Liver (tissue), 10 donors: ENCODE data around the gene SIGLEC6. TPM values are rescaled to one million over a fixed set of nuclear protein-coding genes. Genes with fewer than 3 reads are reported as not detected.

Source experiments
- DNase-seq: peaks from one replicate; pipeline ENCODE4 v3.0.0-alpha.2; 2017; ENCODE audit warnings: low spot score
- H3K27ac ChIP-seq, 2 donors: one replicate each; pipeline ENCODE4 v1.7.0; 2013; ENCODE audit warnings: inconsistent platforms in 2 of 2, low read length in 2 of 2, control low read depth in 1 of 2, low read depth in 1 of 2, mild to moderate bottlenecking in 1 of 2
- H3K27me3 ChIP-seq, 4 donors: one replicate each; pipeline versions ENCODE4 v1.6.1 to v1.7.0; 2013; ENCODE audit warnings: low read length in 3 of 4, inconsistent platforms in 1 of 4, mild to moderate bottlenecking in 1 of 4, moderate library complexity in 1 of 4; ENCODE audit not compliant: control insufficient read depth in 4 of 4, insufficient read depth in 4 of 4
- H3K36me3 ChIP-seq, 4 donors: one replicate each; pipeline versions ENCODE4 v1.6.1 to v1.7.0; 2013; ENCODE audit warnings: low read length in 3 of 4, mild to moderate bottlenecking in 3 of 4, low read depth in 1 of 4, moderate library complexity in 1 of 4; ENCODE audit not compliant: control insufficient read depth in 4 of 4, insufficient read depth in 3 of 4
- H3K4me1 ChIP-seq, 4 donors: one replicate each; pipeline versions ENCODE4 v1.6.1 to v1.7.0; 2013; ENCODE audit warnings: low read length in 3 of 4, mild to moderate bottlenecking in 3 of 4, moderate library complexity in 1 of 4; ENCODE audit not compliant: control insufficient read depth in 4 of 4, insufficient read depth in 4 of 4
- H3K4me3 ChIP-seq, 3 donors: one replicate each; pipeline versions ENCODE4 v1.6.1 to v1.7.0; 2013; ENCODE audit warnings: low read length in 3 of 3, control low read depth in 1 of 3, low read depth in 1 of 3, mild to moderate bottlenecking in 1 of 3
- H3K9ac ChIP-seq, 2 donors: one replicate each; pipeline ENCODE4 v1.7.0; 2013; ENCODE audit warnings: low read length in 2 of 2, mild to moderate bottlenecking in 2 of 2, moderate library complexity in 2 of 2, control low read depth in 1 of 2, low read depth in 1 of 2
- H3K9me3 ChIP-seq, 4 donors: one replicate each; pipeline versions ENCODE4 v1.6.1 to v1.7.0; 2013; ENCODE audit warnings: low read length in 3 of 4; ENCODE audit not compliant: control insufficient read depth in 4 of 4
- EGR1 ChIP-seq, 2 donors: IDR thresholded peaks; 2 replicates each; pipeline ENCODE4 v1.6.1; 2016 to 2018; ENCODE audit warnings: antibody characterized with exemption in 2 of 2, low read depth in 2 of 2
- FOXA1 ChIP-seq: IDR thresholded peaks from 2 replicates; pipeline ENCODE4 v1.6.1; 2016; ENCODE audit warnings: antibody characterized with exemption
- FOXA2 ChIP-seq: IDR thresholded peaks from 2 replicates; pipeline ENCODE4 v1.6.1; 2016; ENCODE audit warnings: antibody characterized with exemption
- GABPA ChIP-seq, 2 donors: IDR thresholded peaks in 1 of 2; conservative IDR thresholded peaks in 1 of 2; 2 replicates each; pipeline ENCODE4 v1.6.1; 2016; ENCODE audit warnings: antibody characterized with exemption in 2 of 2, mild to moderate bottlenecking in 1 of 2, moderate library complexity in 1 of 2
- HNF4A ChIP-seq, 2 donors: conservative IDR thresholded peaks; 2 replicates each; pipeline ENCODE4 v1.6.1; 2016; ENCODE audit warnings: antibody characterized with exemption in 2 of 2, mild to moderate bottlenecking in 2 of 2
- RAD21 ChIP-seq, 2 donors: IDR thresholded peaks; 2 replicates each; pipeline ENCODE4 v1.6.1; 2016; ENCODE audit warnings: antibody characterized with exemption in 2 of 2, mild to moderate bottlenecking in 2 of 2
- SP1 ChIP-seq: IDR thresholded peaks from 2 replicates; pipeline ENCODE4 v1.6.1; 2018; ENCODE audit warnings: antibody characterized with exemption, mild to moderate bottlenecking
- TAF1 ChIP-seq: conservative IDR thresholded peaks from 2 replicates; pipeline ENCODE4 v1.6.1; 2016; ENCODE audit warnings: antibody characterized with exemption, mild to moderate bottlenecking
- YY1 ChIP-seq: IDR thresholded peaks from 2 replicates; pipeline ENCODE4 v1.6.1; 2016; ENCODE audit warnings: antibody characterized with exemption, mild to moderate bottlenecking
- WGBS: extraction: QIAGEN DNeasy Blood & Tissue Kit; methylation state at CpG from one replicate; pipeline ENCODE4 v1.1.7; 2013; 5-methylcytosine and 5-hydroxymethylcytosine counted together
- polyA plus RNA-seq, 2 donors: library from polyadenylated mRNA; stranded (reverse) in 1 of 2; unstranded in 1 of 2; fragments of 200-250 nt in 1 of 2; fragments of >200 nt in 1 of 2; fragmentation: Nextera tagmentation in 1 of 2; extraction: Ambion mirVana in 1 of 2; gene quantifications; one replicate each; pipeline versions ENCODE4 v1.2.1 to v1.2.3, GENCODE V29; 2013 to 2015
- small RNA-seq: library from RNA; depleted of rRNA; stranded (forward); fragments of <200 nt; gene quantifications from one replicate; pipeline ENCODE3, GENCODE V24; 2014
- total RNA-seq, 2 donors: library from RNA; depleted of rRNA; stranded (reverse); fragments of >200 nt; gene quantifications; one replicate each; pipeline ENCODE4 v1.2.3, GENCODE V29; 2014
- TF ChIP-seq, protein P1 (sequence below): IDR thresholded peaks from 2 replicates; pipeline ENCODE4 v1.6.1; 2016; ENCODE audit warnings: antibody characterized with exemption
- TF ChIP-seq, protein P2 (sequence below): IDR thresholded peaks from 2 replicates; pipeline ENCODE4 v1.6.1; 2016; ENCODE audit warnings: antibody characterized with exemption
- TF ChIP-seq, protein P3 (sequence below): fragments of 150-350 bp; IDR thresholded peaks from 2 replicates; pipeline ENCODE4 v1.5.1; 2017; ENCODE audit warnings: improper control_type of control experiment, low read depth, low read length; ENCODE audit not compliant: missing input control
- donor health status: healthy.
- donor health status: healthy.
- donor health status: healthy.
- donor health status: healthy.
- donor health status: healthy.

The SIGLEC6 gene
- total and polyA plus RNA-seq, 4 donors = 0.08 to 0.47 (median 0.08) TPM; not detected in 1

DNA sequence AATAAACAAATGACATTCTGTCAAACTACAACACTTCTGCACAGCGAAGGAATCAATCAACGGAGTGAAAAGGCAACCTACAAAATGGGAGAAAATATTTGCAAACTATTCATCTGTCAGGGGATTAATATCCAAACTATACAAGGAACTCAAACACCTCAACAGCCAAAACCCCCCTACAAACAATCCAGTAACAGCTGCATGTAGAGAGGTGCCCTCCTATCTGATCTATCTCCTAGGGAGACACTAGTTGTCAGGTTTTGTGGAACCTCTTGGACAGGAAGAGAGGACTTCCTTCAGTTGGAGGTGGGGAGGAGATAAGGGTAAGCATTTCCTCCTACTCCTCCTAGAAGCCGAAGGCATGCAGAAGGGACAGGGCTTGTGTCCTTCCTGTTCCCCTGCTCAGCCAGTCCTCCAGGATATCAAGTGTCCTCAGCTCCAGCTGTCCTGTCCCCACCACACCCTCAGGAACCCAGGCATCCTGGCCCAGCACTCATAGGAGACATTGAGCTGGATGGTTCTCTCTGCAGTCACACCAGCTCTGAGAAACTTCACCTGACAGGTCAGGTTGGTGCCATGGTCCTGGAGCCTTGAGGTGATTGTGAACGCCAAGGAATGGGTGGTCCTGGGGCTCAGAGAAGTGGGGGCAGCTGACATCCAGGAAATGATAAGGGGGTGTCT is 63.5 kb downstream of the SIGLEC6 start:
- no peak for DNase-seq
- Histone ChIP-seq H3K27ac (no peak overlapping the region), H3K9ac (no peak overlapping the region), H3K4me1 (no peaks in the 10 kb centered on the region), H3K4me3 (no peak overlapping the region), H3K27me3 (no peaks in the 10 kb centered on the region), H3K9me3 (no peaks in the 10 kb centered on the region), H3K36me3 (no peaks in the 10 kb centered on the region)
- WGBS = 54% methylated on average over 4 of the region's 4 CpGs
- TF ChIP-seq RAD21 (IDR thresholded peaks at IDR 0.05) (no peak), GABPA (IDR thresholded peaks at IDR 0.05 in 1 of 2, conservative IDR thresholded peaks at IDR 0.05 in 1 of 2) (no peak), EGR1 (IDR thresholded peaks at IDR 0.05; ENCODE audit: low read depth in 2 of 2) (no peak), TAF1 (no peak), FOXA2 (no peak), SP1 (no peak), FOXA1 (no peak), HNF4A (conservative IDR thresholded peaks at IDR 0.05) (no peak), YY1 (no peak)
- TF ChIP-seq, protein P1, sequence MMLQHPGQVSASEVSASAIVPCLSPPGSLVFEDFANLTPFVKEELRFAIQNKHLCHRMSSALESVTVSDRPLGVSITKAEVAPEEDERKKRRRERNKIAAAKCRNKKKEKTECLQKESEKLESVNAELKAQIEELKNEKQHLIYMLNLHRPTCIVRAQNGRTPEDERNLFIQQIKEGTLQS = no peak
- TF ChIP-seq, protein P2, sequence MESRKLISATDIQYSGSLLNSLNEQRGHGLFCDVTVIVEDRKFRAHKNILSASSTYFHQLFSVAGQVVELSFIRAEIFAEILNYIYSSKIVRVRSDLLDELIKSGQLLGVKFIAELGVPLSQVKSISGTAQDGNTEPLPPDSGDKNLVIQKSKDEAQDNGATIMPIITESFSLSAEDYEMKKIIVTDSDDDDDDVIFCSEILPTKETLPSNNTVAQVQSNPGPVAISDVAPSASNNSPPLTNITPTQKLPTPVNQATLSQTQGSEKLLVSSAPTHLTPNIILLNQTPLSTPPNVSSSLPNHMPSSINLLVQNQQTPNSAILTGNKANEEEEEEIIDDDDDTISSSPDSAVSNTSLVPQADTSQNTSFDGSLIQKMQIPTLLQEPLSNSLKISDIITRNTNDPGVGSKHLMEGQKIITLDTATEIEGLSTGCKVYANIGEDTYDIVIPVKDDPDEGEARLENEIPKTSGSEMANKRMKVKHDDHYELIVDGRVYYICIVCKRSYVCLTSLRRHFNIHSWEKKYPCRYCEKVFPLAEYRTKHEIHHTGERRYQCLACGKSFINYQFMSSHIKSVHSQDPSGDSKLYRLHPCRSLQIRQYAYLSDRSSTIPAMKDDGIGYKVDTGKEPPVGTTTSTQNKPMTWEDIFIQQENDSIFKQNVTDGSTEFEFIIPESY = no peak
- TF ChIP-seq, protein P3, sequence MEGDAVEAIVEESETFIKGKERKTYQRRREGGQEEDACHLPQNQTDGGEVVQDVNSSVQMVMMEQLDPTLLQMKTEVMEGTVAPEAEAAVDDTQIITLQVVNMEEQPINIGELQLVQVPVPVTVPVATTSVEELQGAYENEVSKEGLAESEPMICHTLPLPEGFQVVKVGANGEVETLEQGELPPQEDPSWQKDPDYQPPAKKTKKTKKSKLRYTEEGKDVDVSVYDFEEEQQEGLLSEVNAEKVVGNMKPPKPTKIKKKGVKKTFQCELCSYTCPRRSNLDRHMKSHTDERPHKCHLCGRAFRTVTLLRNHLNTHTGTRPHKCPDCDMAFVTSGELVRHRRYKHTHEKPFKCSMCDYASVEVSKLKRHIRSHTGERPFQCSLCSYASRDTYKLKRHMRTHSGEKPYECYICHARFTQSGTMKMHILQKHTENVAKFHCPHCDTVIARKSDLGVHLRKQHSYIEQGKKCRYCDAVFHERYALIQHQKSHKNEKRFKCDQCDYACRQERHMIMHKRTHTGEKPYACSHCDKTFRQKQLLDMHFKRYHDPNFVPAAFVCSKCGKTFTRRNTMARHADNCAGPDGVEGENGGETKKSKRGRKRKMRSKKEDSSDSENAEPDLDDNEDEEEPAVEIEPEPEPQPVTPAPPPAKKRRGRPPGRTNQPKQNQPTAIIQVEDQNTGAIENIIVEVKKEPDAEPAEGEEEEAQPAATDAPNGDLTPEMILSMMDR = no peak

Small RNAs within 50 kb of the gene (small RNA-seq; reads per million reads assigned to genes)
- gene AC020914.3 = not detected

Other genes starting within 250 kb of the SIGLEC6 start
- gene IGLON5, start 220.0 kb downstream of the SIGLEC6 start, total RNA-seq = under 1 TPM in 1 of 2 donors, not detected in 1; 0.25 TPM
- under 1 TPM; 0.25 to 0.46 TPM for gene IGLON5, start 220.0 kb downstream of the SIGLEC6 start, polyA plus RNA-seq
- gene VSIG10L, start 189.5 kb downstream of the SIGLEC6 start, total RNA-seq = under 1 TPM; 0.75 to 0.92 TPM
- 1 to 10 TPM in 1 of 2 donors, under 1 TPM in 1; 0.60 to 1.8 TPM for gene VSIG10L, start 189.5 kb downstream of the SIGLEC6 start, polyA plus RNA-seq
- 100 to 1,000 TPM; 129 to 324 TPM for gene ETFB, start 165.3 kb downstream of the SIGLEC6 start, total RNA-seq
- 100 to 1,000 TPM; 610 to 713 TPM for gene ETFB, start 165.3 kb downstream of the SIGLEC6 start, polyA plus RNA-seq
- gene CLDND2, start 162.7 kb downstream of the SIGLEC6 start, total RNA-seq = not detected
- gene CLDND2, start 162.7 kb downstream of the SIGLEC6 start, polyA plus RNA-seq = 1 to 10 TPM in 1 of 2 donors, under 1 TPM in 1; 0.22 to 3.0 TPM
- gene NKG7, start 159.0 kb downstream of the SIGLEC6 start, total RNA-seq = 10 to 100 TPM in 1 of 2 donors, 1 to 10 TPM in 1; 2.0 to 13.6 TPM
- 1 to 10 TPM; 5.3 to 6.2 TPM for gene NKG7, start 159.0 kb downstream of the SIGLEC6 start, polyA plus RNA-seq
- gene LIM2, start 143.7 kb downstream of the SIGLEC6 start, total RNA-seq = not detected
- gene LIM2, start 143.7 kb downstream of the SIGLEC6 start, polyA plus RNA-seq = not detected
- under 1 TPM in 1 of 2 donors, not detected in 1; 0.08 TPM for gene C19orf84, start 141.1 kb downstream of the SIGLEC6 start, total RNA-seq
- gene C19orf84, start 141.1 kb downstream of the SIGLEC6 start, polyA plus RNA-seq = not detected
- 1 to 10 TPM; 4.9 to 8.4 TPM for gene SIGLEC10, start 114.0 kb downstream of the SIGLEC6 start, total RNA-seq
- gene SIGLEC10, start 114.0 kb downstream of the SIGLEC6 start, polyA plus RNA-seq = 1 to 10 TPM; 1.7 to 8.0 TPM
- 1 to 10 TPM in 1 of 2 donors, under 1 TPM in 1; 0.09 to 2.3 TPM for gene SIGLEC8, start 73.2 kb downstream of the SIGLEC6 start, total RNA-seq
- under 1 TPM; 0.24 to 0.81 TPM for gene SIGLEC8, start 73.2 kb downstream of the SIGLEC6 start, polyA plus RNA-seq
- not detected for gene CEACAM18, start 53.1 kb downstream of the SIGLEC6 start, total RNA-seq
- gene CEACAM18, start 53.1 kb downstream of the SIGLEC6 start, polyA plus RNA-seq = not detected
- gene SIGLEC12, start 29.9 kb downstream of the SIGLEC6 start, total RNA-seq = 1 to 10 TPM in 1 of 2 donors, under 1 TPM in 1; 0.84 to 5.0 TPM
- gene SIGLEC12, start 29.9 kb downstream of the SIGLEC6 start, polyA plus RNA-seq = under 1 TPM; 0.05 to 0.21 TPM
- gene ZNF175, start 39.6 kb upstream of the SIGLEC6 start, total RNA-seq = 1 to 10 TPM; 3.9 to 5.3 TPM
- gene ZNF175, start 39.6 kb upstream of the SIGLEC6 start, polyA plus RNA-seq = 1 to 10 TPM in 1 of 2 donors, under 1 TPM in 1; 0.60 to 1.1 TPM
- gene SIGLEC5, start 98.7 kb upstream of the SIGLEC6 start, total RNA-seq = under 1 TPM in 1 of 2 donors, not detected in 1; 0.70 TPM
- under 1 TPM in 1 of 2 donors, not detected in 1; 0.42 TPM for gene SIGLEC5, start 98.7 kb upstream of the SIGLEC6 start, polyA plus RNA-seq
- 1 to 10 TPM; 1.7 to 6.9 TPM for gene SIGLEC14, start 115.2 kb upstream of the SIGLEC6 start, total RNA-seq
- gene SIGLEC14, start 115.2 kb upstream of the SIGLEC6 start, polyA plus RNA-seq = 1 to 10 TPM in 1 of 2 donors, not detected in 1; 3.2 TPM
- 1 to 10 TPM; 1.5 to 2.5 TPM for gene SPACA6, start 161.7 kb upstream of the SIGLEC6 start, total RNA-seq
- 1 to 10 TPM in 1 of 2 donors, under 1 TPM in 1; 0.92 to 1.2 TPM for gene SPACA6, start 161.7 kb upstream of the SIGLEC6 start, polyA plus RNA-seq
- gene HAS1, start 192.3 kb upstream of the SIGLEC6 start, total RNA-seq = under 1 TPM in 1 of 2 donors, not detected in 1; 0.05 TPM
- under 1 TPM in 1 of 2 donors, not detected in 1; 0.07 TPM for gene HAS1, start 192.3 kb upstream of the SIGLEC6 start, polyA plus RNA-seq
- gene FPR1, start 220.2 kb upstream of the SIGLEC6 start, total RNA-seq = 10 to 100 TPM in 1 of 2 donors, 1 to 10 TPM in 1; 9.9 to 17.0 TPM
- gene FPR1, start 220.2 kb upstream of the SIGLEC6 start, polyA plus RNA-seq = 1 to 10 TPM; 2.7 to 6.3 TPM
- gene FPR2, start 229.5 kb upstream of the SIGLEC6 start, total RNA-seq = 1 to 10 TPM; 3.8 to 4.1 TPM
- under 1 TPM; 0.15 to 0.89 TPM for gene FPR2, start 229.5 kb upstream of the SIGLEC6 start, polyA plus RNA-seq